Endothelial cell of umbilical vein (primary cell): Measurements from ENCODE around the gene GTSE1. TPM values are rescaled to one million over a fixed set of nuclear protein-coding genes. Genes with fewer than 3 reads are reported as not detected.

Experiments used
- BruUV-seq: library from RNA; stranded (reverse); fragments of 400-500 nt; replicated peaks from 2 replicates; lab custom pipeline; 2021; lab: Mats Ljungman, UMichigan
- CTCF ChIA-PET: fragments of 300-600, 350-600 bp; sonication (Branson Sonifier 250); formaldehyde crosslinking; loops from one replicate; lab custom pipeline; 2021; ENCODE audit warnings: antibody characterized with exemption, inconsistent platforms; lab: Charles Lee
- POLR2A ChIA-PET: fragments of 300-600, 350-600 bp; sonication (Branson Sonifier 250); formaldehyde crosslinking; loops from one replicate; lab custom pipeline; 2021; ENCODE audit warnings: antibody characterized with exemption, inconsistent platforms; lab: Charles Lee
- DNase-seq: peaks from one replicate; pipeline ENCODE4 v3.0.0-alpha.2; 2011; ENCODE audit warnings: low read depth, low spot score
- FAIRE-seq: peaks from 2 replicates; lab custom pipeline; 2011; peaks lifted over from hg19 to GRCh38; lab: Jason Lieb, UNC
- H2AFZ ChIP-seq: 2 replicates; pipeline ENCODE4 v1.6.0; 2012; ENCODE audit warnings: low read depth, low read length, control low read depth, inconsistent platforms
- H3K27ac ChIP-seq: 2 replicates; pipeline ENCODE4 v1.5.1; 2011; ENCODE audit warnings: low read depth, mild to moderate bottlenecking, control low read depth, low read length, moderate library complexity; ENCODE audit not compliant: insufficient read depth
- H3K27me3 ChIP-seq, 2 experiments: 2 replicates each; pipeline versions ENCODE4 v1.6.0 to v1.6.1; 2011; ENCODE audit warnings: low read length in 2 of 2, mixed read lengths in 1 of 2; ENCODE audit not compliant: control insufficient read depth in 2 of 2, insufficient read depth in 2 of 2
- H3K36me3 ChIP-seq, 2 experiments: 2 replicates in 1 of 2; 3 replicates in 1 of 2; pipeline ENCODE4 v1.5.1; 2011; ENCODE audit warnings: low read length in 2 of 2, mild to moderate bottlenecking in 1 of 2, moderate library complexity in 1 of 2; ENCODE audit not compliant: control insufficient read depth in 2 of 2, insufficient read depth in 2 of 2; ENCODE audit errors: extremely low read depth in 1 of 2
- H3K4me1 ChIP-seq: 3 replicates; pipeline ENCODE4 v1.5.1; 2011; ENCODE audit warnings: mild to moderate bottlenecking, low read length; ENCODE audit not compliant: control insufficient read depth, insufficient read depth; ENCODE audit errors: extremely low read depth
- H3K4me2 ChIP-seq: 2 replicates; pipeline ENCODE4 v1.6.1; 2011; ENCODE audit warnings: low read length, control low read depth, mixed read lengths; ENCODE audit not compliant: insufficient read depth
- H3K4me3 ChIP-seq, 3 experiments: fragments of 200-600 bp in 1 of 3; sonication (generic), shearing (Covaris generic) in 1 of 3; replicated peaks in 1 of 3; 2 replicates each; pipeline ENCODE4 v1.5.1; 2011 to 2016; ENCODE audit warnings: control low read depth in 3 of 3, low read length in 3 of 3, mild to moderate bottlenecking in 2 of 3, inconsistent platforms in 1 of 3, low read depth in 1 of 3, moderate library complexity in 1 of 3; ENCODE audit not compliant: insufficient read depth in 1 of 3
- H3K79me2 ChIP-seq: 2 replicates; pipeline ENCODE4 v1.6.0; 2012; ENCODE audit warnings: low read length, inconsistent platforms; ENCODE audit not compliant: control insufficient read depth, insufficient read depth
- H3K9ac ChIP-seq: replicated peaks from 2 replicates; pipeline ENCODE3; 2011; ENCODE audit warnings: low read length, control low read depth; ENCODE audit not compliant: insufficient read depth; ENCODE audit errors: extremely low read depth
- H3K9me1 ChIP-seq: replicated peaks from 3 replicates; pipeline ENCODE4 v1.6.0; 2011; ENCODE audit warnings: mild to moderate bottlenecking, low read length; ENCODE audit not compliant: control insufficient read depth, insufficient read depth; ENCODE audit errors: extremely low read depth
- H3K9me3 ChIP-seq: replicated peaks from 2 replicates; pipeline ENCODE4 v1.5.1; 2012; ENCODE audit warnings: low read length, inconsistent platforms; ENCODE audit not compliant: control insufficient read depth, insufficient read depth
- H4K20me1 ChIP-seq: replicated peaks from 2 replicates; pipeline ENCODE3; 2011; ENCODE audit warnings: mild to moderate bottlenecking, low read length; ENCODE audit not compliant: control insufficient read depth, insufficient read depth; ENCODE audit errors: extremely low read depth
- CTCF ChIP-seq, 2 donors: IDR thresholded peaks; 1 replicate in 1 of 2; 2 replicates in 1 of 2; pipeline ENCODE4 v1.5.1; 2011; ENCODE audit warnings: low read length in 2 of 2, mild to moderate bottlenecking in 2 of 2, moderate library complexity in 2 of 2, control low read depth in 1 of 2, inconsistent platforms in 1 of 2, low read depth in 1 of 2; ENCODE audit not compliant: insufficient read depth in 1 of 2; ENCODE audit errors: extremely low read depth in 1 of 2
- EZH2 ChIP-seq: IDR thresholded peaks from 2 replicates; pipeline ENCODE4 v1.6.1; 2012; ENCODE audit warnings: borderline replicate concordance, low read depth, mild to moderate bottlenecking, moderate library complexity, low read length, inconsistent platforms; ENCODE audit not compliant: severe bottlenecking
- FOS ChIP-seq: IDR thresholded peaks from 2 replicates; pipeline ENCODE4 v1.6.1; 2011; ENCODE audit warnings: mild to moderate bottlenecking, low read length, moderate library complexity, borderline replicate concordance; ENCODE audit not compliant: insufficient read depth
- GATA2 ChIP-seq: IDR thresholded peaks from 2 replicates; pipeline ENCODE4 v1.7.0; 2011; ENCODE audit warnings: low read depth, mild to moderate bottlenecking, moderate library complexity, mixed read lengths, low read length; ENCODE audit not compliant: insufficient read length, insufficient read depth
- JUN ChIP-seq: IDR thresholded peaks from 2 replicates; pipeline ENCODE4 v1.6.1; 2011; ENCODE audit warnings: borderline replicate concordance, low read depth; ENCODE audit not compliant: insufficient read length, insufficient read depth
- MAX ChIP-seq: IDR thresholded peaks from 2 replicates; pipeline ENCODE4 v1.6.1; 2011; ENCODE audit not compliant: insufficient read depth, insufficient read length
- MYC ChIP-seq: IDR thresholded peaks from one replicate; pipeline ENCODE4 v1.6.1; 2011; ENCODE audit warnings: mild to moderate bottlenecking, low read depth, low read length
- POLR2A ChIP-seq: IDR thresholded peaks from 2 replicates; pipeline ENCODE4 v1.6.1; 2012; ENCODE audit warnings: low read depth, mild to moderate bottlenecking, control low read depth, low read length
- POLR2AphosphoS5 ChIP-seq: IDR thresholded peaks from 2 replicates; pipeline ENCODE4 v1.6.1; 2012; ENCODE audit warnings: low read depth, mild to moderate bottlenecking, control low read depth, low read length, moderate library complexity; ENCODE audit not compliant: insufficient read depth
- dilution Hi-C: fragments of 300-500 bp; cut with MboI; formaldehyde crosslinking; loops from one replicate; pipeline ENCODE4 v1.15.0; 2019; ENCODE audit warnings: low sequenced_read_pairs; ENCODE audit not compliant: extremely low pct_ligation_motif_present
- intact Hi-C: fragments of 100-400 bp; cut with micrococcal nuclease; formaldehyde crosslinking; loops from one replicate; pipeline ENCODE4 v1.10.0; 2022
- polyA plus RNA-seq, 4 experiments: library from polyadenylated mRNA; depleted of rRNA in 3 of 4; stranded (reverse) in 3 of 4; unstranded in 1 of 4; fragments of >200 nt; gene quantifications; 2 replicates each; pipeline versions ENCODE4 v1.2.1 to v1.2.3, GENCODE V29; 2011 to 2012; ENCODE audit warnings: missing spikeins in 1 of 4
- total RNA-seq: library from RNA; stranded (reverse); gene quantifications from 2 replicates; pipeline ENCODE4 v1.2.3, GENCODE V29; 2021

GTSE1 gene
- total and polyA plus RNA-seq, 2 donors (not counting 3 experiments of a cell fraction or from before 2014, with no cell fraction given), result 25.9 to 57.2 TPM

- POLR2A ChIA-PET, result no interaction called here
Observed at GRCh38 chr22:46326066-46326680, 29.5 kb downstream of the GTSE1 start.

GRCh38 chr22:46327691-46328465, 31.2 kb downstream of the GTSE1 start:
- Histone ChIP-seq H4K20me1 (no peaks in the 10 kb centered on the region), H3K27me3 (no peaks in the 10 kb centered on the region), H3K9me3 (no peaks in the 10 kb centered on the region), H3K4me2 (no peak overlapping the region), H3K4me1 (no peaks in the 10 kb centered on the region), H3K9ac (no peak overlapping the region), H3K9me1 (no peaks in the 10 kb centered on the region), H2AFZ (no peak overlapping the region), H3K79me2 (no peaks in the 10 kb centered on the region), H3K36me3 (peaks cover 6% of the 10 kb centered on the region in 2 experiments), H3K27ac (no peak overlapping the region), H3K4me3 (no peak overlapping the region)
- dilution Hi-C loops, result no loop called here
- POLR2A ChIA-PET, result no interaction called here
- FAIRE-seq (no peak), DNase-seq (no peak)
- TF ChIP-seq GATA2 (no peak), EZH2 (no peak), MAX (no peak), POLR2AphosphoS5 (no peak), POLR2A (no peak), MYC (no peak), FOS (no peak), JUN (no peak), CTCF (IDR thresholded peaks at IDR 0.05; ENCODE audit: extremely low read depth in 1 of 2, insufficient read depth in 1 of 2, low read depth in 1 of 2, low read length in 2 of 2) (no peak)
- CTCF ChIA-PET, result interaction anchor here (0.9 kb wide), 1 partner anchor 9 kb away, joined by 3 read pairs; no protein-coding TSS in a partner anchor
- BruUV-seq, result no TSS peak
- intact Hi-C loops, result no loop called here

More at GRCh38 chr22:46326066-46326680, 29.5 kb downstream of the GTSE1 start:
- Histone ChIP-seq H3K9me1 (no peaks in the 10 kb centered on the region), H3K79me2 (peaks cover 2% of the 10 kb centered on the region), H3K9ac (no peak overlapping the region), H2AFZ (no peak overlapping the region), H3K9me3 (no peaks in the 10 kb centered on the region), H3K4me2 (no peak overlapping the region), H4K20me1 (no peaks in the 10 kb centered on the region), H3K27ac (no peak overlapping the region), H3K4me1 (no peaks in the 10 kb centered on the region), H3K4me3 (no peak overlapping the region), H3K27me3 (no peaks in the 10 kb centered on the region), H3K36me3 (peaks cover 3 to 6% of the 10 kb centered on the region in 2 experiments)
- intact Hi-C loops, result no loop called here
- no TSS peak for BruUV-seq
- dilution Hi-C loops, result no loop called here
- TF ChIP-seq GATA2, result no peak
- no peak for TF ChIP-seq EZH2
- no peak for TF ChIP-seq JUN
- TF ChIP-seq POLR2AphosphoS5, result no peak
- CTCF ChIA-PET, result interaction anchor here (0.6 kb wide), 1 partner anchor 11 kb away, joined by 3 read pairs; no protein-coding TSS in a partner anchor
- FAIRE-seq (no peak), DNase-seq (no peak)
